ENCODE results near the gene CCDC9B.

CCDC9B gene

DNA sequence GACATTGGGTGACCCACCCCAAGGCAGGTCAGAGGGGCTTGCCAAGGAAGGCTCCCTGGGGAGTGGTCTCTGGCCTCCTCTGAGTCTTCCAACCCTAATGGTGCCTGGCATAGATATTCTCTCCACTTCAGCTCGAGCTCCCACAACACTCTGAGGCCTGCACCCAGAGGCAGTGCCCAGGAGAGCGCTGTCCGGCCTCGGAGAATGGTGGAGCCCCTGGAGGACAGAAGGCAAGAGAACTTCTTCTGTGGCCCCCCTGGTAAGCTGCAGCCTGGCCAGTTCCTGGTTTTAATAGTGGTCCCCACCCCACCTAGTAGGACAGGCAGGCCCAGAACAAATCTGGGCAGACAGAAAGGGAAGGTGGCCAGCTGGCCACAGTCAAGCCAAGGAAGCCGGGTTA, 24.3 kb upstream of the CCDC9B start:
- H3F3A ChIP-seq (ENCODE audit: control insufficient read depth, insufficient read depth): no peaks in the 10 kb centered on the region
- no peaks in the 10 kb centered on the region for H3K27me3 ChIP-seq (ENCODE audit: control insufficient read depth, low read length)
- no peaks in the 10 kb centered on the region for H3K36me3 ChIP-seq (ENCODE audit: control insufficient read depth, low read length)
- no peaks in the 10 kb centered on the region for H3K9me3 ChIP-seq (ENCODE audit: control insufficient read depth, insufficient read depth, low read length)
- H4K20me1 ChIP-seq (ENCODE audit: control insufficient read depth, insufficient read depth, low read depth, low read length): no peaks in the 10 kb centered on the region
- H3K4me3 ChIP-seq (ENCODE audit: low read length): no peak overlapping the region
- H3K27ac ChIP-seq (ENCODE audit: low read depth, low read length): no peak overlapping the region
- H3K79me2 ChIP-seq (ENCODE audit: control insufficient read depth, low read length): no peaks in the 10 kb centered on the region
- H3K4me2 ChIP-seq (ENCODE audit: low read length): no peak overlapping the region
- no peak for TF ChIP-seq EZH2phosphoT487 (IDR thresholded peaks at IDR 0.05; ENCODE audit: borderline replicate concordance, low read length)
- TF ChIP-seq, protein P1, sequence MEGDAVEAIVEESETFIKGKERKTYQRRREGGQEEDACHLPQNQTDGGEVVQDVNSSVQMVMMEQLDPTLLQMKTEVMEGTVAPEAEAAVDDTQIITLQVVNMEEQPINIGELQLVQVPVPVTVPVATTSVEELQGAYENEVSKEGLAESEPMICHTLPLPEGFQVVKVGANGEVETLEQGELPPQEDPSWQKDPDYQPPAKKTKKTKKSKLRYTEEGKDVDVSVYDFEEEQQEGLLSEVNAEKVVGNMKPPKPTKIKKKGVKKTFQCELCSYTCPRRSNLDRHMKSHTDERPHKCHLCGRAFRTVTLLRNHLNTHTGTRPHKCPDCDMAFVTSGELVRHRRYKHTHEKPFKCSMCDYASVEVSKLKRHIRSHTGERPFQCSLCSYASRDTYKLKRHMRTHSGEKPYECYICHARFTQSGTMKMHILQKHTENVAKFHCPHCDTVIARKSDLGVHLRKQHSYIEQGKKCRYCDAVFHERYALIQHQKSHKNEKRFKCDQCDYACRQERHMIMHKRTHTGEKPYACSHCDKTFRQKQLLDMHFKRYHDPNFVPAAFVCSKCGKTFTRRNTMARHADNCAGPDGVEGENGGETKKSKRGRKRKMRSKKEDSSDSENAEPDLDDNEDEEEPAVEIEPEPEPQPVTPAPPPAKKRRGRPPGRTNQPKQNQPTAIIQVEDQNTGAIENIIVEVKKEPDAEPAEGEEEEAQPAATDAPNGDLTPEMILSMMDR (IDR thresholded peaks at IDR 0.05; ENCODE audit: low read depth, low read length, poor library complexity, severe bottlenecking): no peak
- H3K4me1 ChIP-seq (ENCODE audit: control insufficient read depth, low read length): peaks cover 16% of the 10 kb centered on the region
- no peaks in the 10 kb centered on the region for H3K9me2 ChIP-seq (replicated peaks; ENCODE audit: control insufficient read depth, low read length)

DNA sequence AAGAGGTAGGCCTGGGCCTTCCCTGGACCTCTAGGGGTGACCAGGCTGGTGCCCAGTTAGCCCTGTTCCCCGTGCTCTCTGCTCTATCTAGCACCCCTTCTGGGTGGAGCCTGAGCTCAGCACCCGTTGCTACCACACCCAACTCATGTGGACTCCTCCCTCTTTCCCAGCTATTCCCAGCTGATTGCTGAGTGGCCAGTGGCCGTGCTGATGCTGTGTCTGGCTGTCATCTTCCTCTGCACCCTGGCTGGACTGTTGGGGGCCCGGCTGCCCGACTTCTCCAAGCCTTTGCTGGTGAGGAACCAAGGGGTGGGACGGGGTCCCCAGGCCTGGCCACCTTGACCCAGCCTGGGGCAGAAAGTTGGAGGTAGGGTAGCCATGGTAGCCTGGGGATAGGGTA, 23.5 kb upstream of the CCDC9B start:
- Histone ChIP-seq H3K4me1 (ENCODE audit: control insufficient read depth, low read length) (peaks cover 16% of the 10 kb centered on the region), H3K27me3 (ENCODE audit: control insufficient read depth, low read length) (no peaks in the 10 kb centered on the region), H3K36me3 (ENCODE audit: control insufficient read depth, low read length) (no peaks in the 10 kb centered on the region), H3K9me3 (ENCODE audit: control insufficient read depth, insufficient read depth, low read length) (no peaks in the 10 kb centered on the region), H4K20me1 (ENCODE audit: control insufficient read depth, insufficient read depth, low read depth, low read length) (no peaks in the 10 kb centered on the region), H3K4me2 (ENCODE audit: low read length) (no peak overlapping the region), H3K4me3 (ENCODE audit: low read length) (no peak overlapping the region), H3F3A (ENCODE audit: control insufficient read depth, insufficient read depth) (no peaks in the 10 kb centered on the region), H3K27ac (ENCODE audit: low read depth, low read length) (no peak overlapping the region), H3K79me2 (ENCODE audit: control insufficient read depth, low read length) (no peaks in the 10 kb centered on the region), H3K9me2 (replicated peaks; ENCODE audit: control insufficient read depth, low read length) (no peaks in the 10 kb centered on the region)
- no peak for TF ChIP-seq EZH2phosphoT487 (IDR thresholded peaks at IDR 0.05; ENCODE audit: borderline replicate concordance, low read length)
- TF ChIP-seq, protein P1 (IDR thresholded peaks at IDR 0.05; ENCODE audit: low read depth, low read length, poor library complexity, severe bottlenecking): no peak

DNA sequence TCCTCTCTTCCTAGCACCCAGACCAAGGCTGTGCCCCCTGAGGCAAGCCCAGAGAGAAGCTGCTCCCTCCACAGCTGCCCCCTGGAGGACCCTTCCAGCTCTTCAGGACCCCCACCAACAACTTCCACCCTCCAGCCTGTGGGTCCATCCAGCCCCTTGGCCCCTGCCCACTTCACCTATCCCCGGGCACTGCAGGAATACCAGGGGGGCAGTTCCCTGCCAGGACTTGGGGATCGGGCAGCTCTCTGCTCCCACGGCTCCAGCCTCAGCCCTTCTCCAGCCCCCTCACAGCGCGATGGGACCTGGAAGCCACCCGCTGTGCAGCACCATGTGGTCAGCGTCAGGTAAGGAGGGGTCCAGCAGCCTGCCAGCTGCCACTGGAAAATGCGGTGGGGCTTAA, 22.9 kb upstream of the CCDC9B start:
- Histone ChIP-seq H3K27ac (ENCODE audit: low read depth, low read length) (no peak overlapping the region), H3K36me3 (ENCODE audit: control insufficient read depth, low read length) (no peaks in the 10 kb centered on the region), H3F3A (ENCODE audit: control insufficient read depth, insufficient read depth) (no peaks in the 10 kb centered on the region), H3K4me2 (ENCODE audit: low read length) (no peak overlapping the region), H4K20me1 (ENCODE audit: control insufficient read depth, insufficient read depth, low read depth, low read length) (no peaks in the 10 kb centered on the region), H3K9me3 (ENCODE audit: control insufficient read depth, insufficient read depth, low read length) (no peaks in the 10 kb centered on the region), H3K4me3 (ENCODE audit: low read length) (no peak overlapping the region), H3K9me2 (replicated peaks; ENCODE audit: control insufficient read depth, low read length) (no peaks in the 10 kb centered on the region), H3K4me1 (ENCODE audit: control insufficient read depth, low read length) (peaks cover 22% of the 10 kb centered on the region), H3K27me3 (ENCODE audit: control insufficient read depth, low read length) (no peaks in the 10 kb centered on the region), H3K79me2 (ENCODE audit: control insufficient read depth, low read length) (no peaks in the 10 kb centered on the region)
- TF ChIP-seq EZH2phosphoT487 (IDR thresholded peaks at IDR 0.05; ENCODE audit: borderline replicate concordance, low read length): no peak
- TF ChIP-seq, protein P1 (IDR thresholded peaks at IDR 0.05; ENCODE audit: low read depth, low read length, poor library complexity, severe bottlenecking): no peak

DNA sequence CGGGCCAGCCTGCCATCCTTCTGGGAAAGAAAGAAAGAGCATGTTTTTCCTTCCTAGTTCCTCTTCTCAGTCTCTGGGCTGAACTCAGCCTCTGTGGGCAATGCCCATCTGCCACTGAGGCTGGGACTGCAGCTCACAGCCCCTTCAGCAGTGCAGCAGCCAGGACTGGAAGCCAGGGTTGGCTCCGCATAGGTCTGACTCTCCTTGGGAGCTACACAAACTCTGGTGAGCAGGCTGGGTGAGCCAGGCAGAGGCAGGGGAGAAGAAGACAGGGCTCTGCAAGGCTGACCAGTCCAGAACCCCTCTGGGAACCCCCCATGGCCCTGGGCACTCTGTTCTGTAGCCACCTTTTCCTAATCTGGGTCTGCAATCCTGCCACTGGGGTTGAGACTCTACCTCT, 20.9 kb upstream of the CCDC9B start:
- H3K4me2 ChIP-seq (ENCODE audit: low read length): no peak overlapping the region
- H3K27ac ChIP-seq (ENCODE audit: low read depth, low read length): no peak overlapping the region
- H3K9me2 ChIP-seq (replicated peaks; ENCODE audit: control insufficient read depth, low read length): no peaks in the 10 kb centered on the region
- no peak overlapping the region for H3K4me3 ChIP-seq (ENCODE audit: low read length)
- H3K27me3 ChIP-seq (ENCODE audit: control insufficient read depth, low read length): no peaks in the 10 kb centered on the region
- no peaks in the 10 kb centered on the region for H3K79me2 ChIP-seq (ENCODE audit: control insufficient read depth, low read length)
- H4K20me1 ChIP-seq (ENCODE audit: control insufficient read depth, insufficient read depth, low read depth, low read length): no peaks in the 10 kb centered on the region
- peaks cover 12% of the 10 kb centered on the region for H3K4me1 ChIP-seq (ENCODE audit: control insufficient read depth, low read length)
- TF ChIP-seq, protein P1 (IDR thresholded peaks at IDR 0.05; ENCODE audit: low read depth, low read length, poor library complexity, severe bottlenecking): no peak
- no peak for TF ChIP-seq EZH2phosphoT487 (IDR thresholded peaks at IDR 0.05; ENCODE audit: borderline replicate concordance, low read length)
- no peaks in the 10 kb centered on the region for H3K36me3 ChIP-seq (ENCODE audit: control insufficient read depth, low read length)
- no peaks in the 10 kb centered on the region for H3K9me3 ChIP-seq (ENCODE audit: control insufficient read depth, insufficient read depth, low read length)
- no peaks in the 10 kb centered on the region for H3F3A ChIP-seq (ENCODE audit: control insufficient read depth, insufficient read depth)
